T-helper 2 cell treated with Interferon-gamma antibody and Interleukin-4, amounts not matched to agents 5 μg/mL and 100 μg/mL, for 36 hours (primary cell): ENCODE results near the gene ZNF576.
"Not testable (repeated sequence)": the region's sequence is repeated elsewhere in the genome, so short reads cannot be mapped to it uniquely, and the experiment has no call there.

Experiments
- DNase-seq: peaks from one replicate; pipeline ENCODE4 v3.0.0; 2021; ENCODE audit warnings: low spot score
- H3K27ac Mint-ChIP-seq: one replicate; pipeline ENCODE4 v1.8.0; 2021; ENCODE audit warnings: mild to moderate bottlenecking, mixed read lengths
- H3K27me3 Mint-ChIP-seq: one replicate; pipeline ENCODE4 v1.8.0; 2021; ENCODE audit warnings: low read depth, mixed read lengths
- H3K36me3 Mint-ChIP-seq: one replicate; pipeline ENCODE4 v1.8.0; 2021; ENCODE audit warnings: low read depth, mixed read lengths
- H3K4me1 Mint-ChIP-seq: one replicate; pipeline ENCODE4 v1.8.0; 2021; ENCODE audit warnings: low read depth, mixed read lengths
- H3K4me3 Mint-ChIP-seq: one replicate; pipeline ENCODE4 v1.8.0; 2022; ENCODE audit warnings: mild to moderate bottlenecking, moderate library complexity, mixed read lengths
- H3K9me3 Mint-ChIP-seq: one replicate; pipeline ENCODE4 v1.8.0; 2021; ENCODE audit warnings: mixed read lengths

ZNF576 gene

DNA sequence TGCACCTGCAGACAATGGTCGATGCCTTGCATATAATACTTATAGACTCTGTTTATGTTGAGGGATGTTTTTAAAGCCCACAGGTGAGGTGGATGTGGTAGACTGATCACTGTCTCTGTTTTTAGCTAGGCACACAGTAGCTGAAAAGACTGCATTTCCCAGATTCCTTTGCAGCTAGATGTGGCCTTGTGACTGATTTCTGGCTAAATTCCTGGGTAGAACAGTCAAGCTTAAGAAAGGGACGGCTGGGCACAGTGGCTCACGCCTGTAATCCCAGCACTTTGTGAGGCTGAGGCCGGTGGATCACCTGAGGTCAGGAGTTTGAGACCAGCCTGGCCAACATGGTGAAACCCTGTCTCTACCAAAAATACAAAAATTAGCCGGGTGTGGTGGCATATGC is 3.9 kb downstream of the ZNF576 start:
- H3K27me3 Mint-ChIP-seq, DNase-seq, H3K9me3 Mint-ChIP-seq, H3K27ac Mint-ChIP-seq, H3K4me3 Mint-ChIP-seq: not testable (repeated sequence)
- Mint-ChIP-seq H3K4me1 (peaks cover 20% of the 10 kb centered on the region), H3K36me3 (peaks cover 14% of the 10 kb centered on the region)

DNA sequence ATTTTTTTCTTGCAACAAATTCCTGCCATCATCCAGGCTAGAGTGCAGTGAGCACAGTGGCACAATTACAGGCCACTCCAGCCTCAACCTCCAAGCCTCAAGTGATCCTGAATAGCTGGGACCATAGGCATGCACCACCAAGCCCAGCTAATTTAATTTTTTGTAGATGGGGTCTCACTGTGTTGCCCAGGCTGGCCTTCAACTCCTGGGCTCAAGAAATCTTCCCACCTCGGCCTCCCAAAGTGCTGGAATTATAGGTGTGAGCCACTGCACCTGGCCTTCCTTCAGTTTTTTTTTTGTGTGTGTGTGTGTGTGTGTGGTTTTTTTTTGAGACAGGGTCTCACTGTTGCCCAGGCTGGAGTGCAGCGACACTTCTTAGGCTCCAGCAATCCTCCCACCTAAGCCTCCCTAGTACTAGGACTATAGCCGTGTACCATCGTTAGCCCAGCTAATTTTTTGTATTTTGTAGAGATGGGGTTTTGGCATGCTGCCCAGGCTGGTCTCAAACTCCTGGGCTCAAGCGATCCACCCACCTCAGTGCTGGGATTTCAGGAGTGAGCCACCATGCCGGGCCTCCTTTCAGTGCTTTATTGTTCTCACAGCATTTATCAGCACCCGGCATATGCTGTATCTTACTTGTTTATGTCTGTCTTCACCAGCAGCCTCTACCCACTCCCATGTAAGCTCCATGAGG is 9.6 kb downstream of the ZNF576 start:
- no peak for DNase-seq
- Mint-ChIP-seq H3K36me3 (peaks cover 2% of the 10 kb centered on the region), H3K4me3 (no peak overlapping the region), H3K9me3 (no peaks in the 10 kb centered on the region), H3K27ac (no peak overlapping the region), H3K27me3 (no peaks in the 10 kb centered on the region), H3K4me1 (no peaks in the 10 kb centered on the region)

DNA sequence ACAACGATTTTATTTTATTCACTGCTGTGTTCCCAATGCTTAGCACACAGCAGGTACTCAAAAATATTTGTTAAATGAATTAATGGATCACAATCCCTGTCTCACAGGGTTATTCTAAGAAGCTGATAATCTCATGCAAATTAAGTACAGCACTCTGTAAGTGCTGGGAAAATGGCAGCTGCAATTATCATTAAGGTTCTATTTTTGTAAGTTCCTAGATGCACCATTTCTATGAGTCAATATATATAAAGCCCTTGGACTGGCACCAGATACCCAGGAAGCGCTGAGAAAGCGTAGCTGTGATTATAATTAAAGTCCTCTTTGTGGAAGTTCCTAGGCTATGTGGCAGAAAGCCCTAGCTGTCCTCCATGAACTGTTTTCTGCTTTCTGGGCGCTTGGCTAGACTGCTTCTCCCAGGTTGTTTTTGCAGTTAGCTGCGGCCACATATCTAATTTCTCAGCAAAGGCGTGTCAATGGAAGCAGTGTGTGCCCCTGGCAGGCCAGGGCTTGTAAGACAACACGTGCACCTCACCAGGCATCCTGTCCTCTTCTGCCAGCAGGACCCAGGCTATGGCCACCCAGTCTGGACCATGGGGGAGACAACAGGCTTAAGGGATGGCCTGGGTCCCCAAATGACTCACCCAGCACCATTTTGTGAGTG is 10.3 kb downstream of the ZNF576 start:
- no peak overlapping the region for H3K27ac Mint-ChIP-seq
- DNase-seq, result no peak
- no peaks in the 10 kb centered on the region for H3K27me3 Mint-ChIP-seq
- no peaks in the 10 kb centered on the region for H3K36me3 Mint-ChIP-seq
- no peaks in the 10 kb centered on the region for H3K9me3 Mint-ChIP-seq
- no peak overlapping the region for H3K4me3 Mint-ChIP-seq
- no peaks in the 10 kb centered on the region for H3K4me1 Mint-ChIP-seq

- Mint-ChIP-seq H3K4me3 (no peak overlapping the region), H3K36me3 (peaks cover 5% of the 10 kb centered on the region), H3K9me3 (no peaks in the 10 kb centered on the region), H3K27me3 (no peaks in the 10 kb centered on the region), H3K27ac (no peak overlapping the region), H3K4me1 (no peaks in the 10 kb centered on the region)
- DNase-seq, result no peak
These were observed 11.1 kb downstream of the ZNF576 start for GRCh38 chr19:43607238-43608205.

- Mint-ChIP-seq H3K9me3 (no peaks in the 10 kb centered on the region), H3K27ac (no peak overlapping the region), H3K4me1 (no peaks in the 10 kb centered on the region), H3K27me3 (no peaks in the 10 kb centered on the region), H3K4me3 (no peak overlapping the region), H3K36me3 (peaks cover 11% of the 10 kb centered on the region)
- no peak for DNase-seq
These were observed 13.5 kb downstream of the ZNF576 start for GRCh38 chr19:43609872-43610271.

DNA sequence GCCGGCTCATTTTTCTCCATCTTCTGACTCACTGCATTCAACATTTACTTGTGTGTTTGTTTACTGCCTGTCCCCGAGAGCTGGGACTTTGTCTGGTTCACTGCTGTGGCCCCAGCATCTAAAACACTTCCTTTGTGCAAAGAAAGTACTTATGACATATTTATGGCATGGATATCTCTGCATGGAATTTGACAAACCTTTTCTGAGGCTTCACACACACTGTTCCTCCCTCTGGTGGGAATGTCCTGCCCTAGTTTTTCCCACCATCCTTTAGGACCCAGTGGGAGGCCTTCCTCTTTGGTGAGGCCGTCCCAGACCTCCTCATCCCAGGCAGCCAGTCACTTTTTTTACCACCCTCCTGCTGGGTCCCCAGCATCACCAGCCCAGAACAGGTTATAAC is 14.1 kb downstream of the ZNF576 start:
- Mint-ChIP-seq H3K36me3 (peaks cover 11% of the 10 kb centered on the region), H3K27ac (no peak overlapping the region), H3K4me3 (no peak overlapping the region), H3K27me3 (no peaks in the 10 kb centered on the region), H3K9me3 (no peaks in the 10 kb centered on the region), H3K4me1 (peaks cover under 1% of the 10 kb centered on the region)
- no peak for DNase-seq

DNA sequence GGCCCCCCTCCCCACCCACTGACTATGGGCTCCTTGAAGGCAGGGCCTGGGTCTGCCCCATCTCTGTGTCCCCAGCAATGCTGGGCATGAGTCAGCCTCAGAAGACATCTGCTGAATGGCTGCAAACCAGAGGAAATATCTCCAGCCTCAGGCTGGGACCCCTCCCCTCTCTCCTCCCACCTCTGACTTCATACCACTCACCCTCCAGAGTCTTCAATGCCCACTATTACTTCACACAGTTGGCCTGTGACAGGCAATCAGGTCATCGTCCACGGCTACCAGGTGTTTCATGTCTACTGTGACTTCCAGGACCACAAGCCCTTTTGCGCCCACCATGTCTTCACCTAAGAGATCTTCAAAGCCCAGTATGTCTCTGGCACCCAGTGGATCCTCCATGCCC is 15.4 kb downstream of the ZNF576 start, which contains the start of gene SRRM5:
TSS of gene SRRM5 (plus strand) at position 301 of the 400 bp plus-strand sequence. CDS start at position 335, 34 bp downstream.
- no peak for DNase-seq
- Mint-ChIP-seq H3K9me3 (no peaks in the 10 kb centered on the region), H3K27ac (no peak within 1 kb of the TSS), H3K4me1 (peaks cover 4% of the 10 kb centered on the region), H3K36me3 (peaks cover 11% of the 10 kb centered on the region), H3K4me3 (no peak within 1 kb of the TSS), H3K27me3 (no peaks in the 10 kb centered on the region)

- no peak overlapping the region for H3K4me3 Mint-ChIP-seq
- peaks cover 11% of the 10 kb centered on the region for H3K36me3 Mint-ChIP-seq
- no peak overlapping the region for H3K27ac Mint-ChIP-seq
- no peaks in the 10 kb centered on the region for H3K27me3 Mint-ChIP-seq
- no peaks in the 10 kb centered on the region for H3K9me3 Mint-ChIP-seq
- no peak for DNase-seq
- H3K4me1 Mint-ChIP-seq, result peaks cover 4% of the 10 kb centered on the region
These were observed 16.0 kb downstream of the ZNF576 start for GRCh38 chr19:43612374-43612773.

GRCh38 chr19:43616306-43616705 is 19.9 kb downstream of the ZNF576 start:
- Mint-ChIP-seq H3K4me3 (no peak overlapping the region), H3K27ac (no peak overlapping the region), H3K36me3 (peaks cover 12% of the 10 kb centered on the region), H3K9me3 (no peaks in the 10 kb centered on the region), H3K27me3 (no peaks in the 10 kb centered on the region), H3K4me1 (peaks cover 16% of the 10 kb centered on the region)
- no peak for DNase-seq

GRCh38 chr19:43616954-43617353 is 20.6 kb downstream of the ZNF576 start:
- H3K9me3 Mint-ChIP-seq, result no peaks in the 10 kb centered on the region
- H3K4me3 Mint-ChIP-seq, result no peak overlapping the region
- H3K27me3 Mint-ChIP-seq, result no peaks in the 10 kb centered on the region
- no peak for DNase-seq
- H3K27ac Mint-ChIP-seq, result no peak overlapping the region
- H3K36me3 Mint-ChIP-seq, result peaks cover 9% of the 10 kb centered on the region
- H3K4me1 Mint-ChIP-seq, result peaks cover 16% of the 10 kb centered on the region

DNA sequence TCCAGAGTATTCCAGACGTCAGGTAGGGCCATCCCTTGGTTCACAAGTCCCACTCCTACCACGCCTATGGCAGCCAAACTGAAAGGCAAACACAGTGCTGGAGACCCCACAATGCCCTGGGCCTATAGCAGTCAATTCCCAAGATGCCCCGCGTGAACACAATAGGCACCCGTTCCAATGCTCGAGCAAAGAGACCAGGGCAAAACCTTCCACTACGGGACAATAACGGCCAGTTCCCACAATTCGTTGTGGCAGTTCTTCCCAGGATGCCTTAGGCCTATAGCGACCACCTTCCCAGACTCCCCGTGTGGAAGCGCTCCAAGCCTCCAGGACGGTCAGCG is 22.5 kb downstream of the ZNF576 start:
- Mint-ChIP-seq H3K36me3 (peaks cover 1% of the 10 kb centered on the region), H3K9me3 (no peaks in the 10 kb centered on the region), H3K27ac (peak overlapping the region; percentile 98), H3K27me3 (no peaks in the 10 kb centered on the region), H3K4me3 (peak overlapping the region; percentile 97), H3K4me1 (peaks cover 18% of the 10 kb centered on the region)
- DNase-seq, result no peak

- Mint-ChIP-seq H3K27me3 (no peaks in the 10 kb centered on the region), H3K27ac (peak within 1 kb of the TSS; percentile 98), H3K36me3 (peaks cover 1% of the 10 kb centered on the region), H3K4me3 (peak within 1 kb of the TSS; percentile 97), H3K9me3 (no peaks in the 10 kb centered on the region), H3K4me1 (peaks cover 22% of the 10 kb centered on the region)
- peak; percentile 93 for DNase-seq
These were observed 23.1 kb downstream of the ZNF576 start, which contains the start of gene ZNF428 for GRCh38 chr19:43619262-43620060. ZNF428 (minus strand) TSS chr19:43619629; CDS start chr19:43614304, 5,325 bp downstream.
